NCI-H1436 treated with DMSO at 0.1 percent for 48 hours (cell line): ENCODE data around the gene DNAH5.

Experiments
- DNase-seq: peaks from one replicate; lab custom pipeline; 2025; lab: John Stamatoyannopoulos, UW

Gene DNAH5

GRCh38 chr5:13731121-13731628 lies 213.3 kb downstream of the DNAH5 start:
- DNase-seq: no peak

GRCh38 chr5:13708906-13709305 lies 235.6 kb downstream of the DNAH5 start:
- no peak for DNase-seq

- DNase-seq: no peak
These were observed 236.1 kb downstream of the DNAH5 start for GRCh38 chr5:13708432-13708831.

GRCh38 chr5:13704396-13704795 lies 240.1 kb downstream of the DNAH5 start:
- DNase-seq: no peak

GRCh38 chr5:13700626-13701025 lies 243.9 kb downstream of the DNAH5 start:
- DNase-seq: no peak

GRCh38 chr5:13698885-13699284 lies 245.6 kb downstream of the DNAH5 start:
- no peak for DNase-seq

- DNase-seq: no peak
These were observed 249.3 kb downstream of the DNAH5 start for GRCh38 chr5:13695076-13695712.

- no peak for DNase-seq
These were observed 252.3 kb downstream of the DNAH5 start for GRCh38 chr5:13692172-13692571.

GRCh38 chr5:13676531-13676930 lies 268.0 kb downstream of the DNAH5 start:
- DNase-seq: no peak

- no peak for DNase-seq
These were observed 270.1 kb downstream of the DNAH5 start for GRCh38 chr5:13674391-13674790.

- DNase-seq: no peak
These were observed 271.0 kb downstream of the DNAH5 start for GRCh38 chr5:13673511-13673910.

GRCh38 chr5:13664377-13664776 lies 280.1 kb downstream of the DNAH5 start:
- no peak for DNase-seq

GRCh38 chr5:13662626-13663025 lies 281.9 kb downstream of the DNAH5 start:
- no peak for DNase-seq

- no peak for DNase-seq
These were observed 283.2 kb downstream of the DNAH5 start for GRCh38 chr5:13661272-13661671.

- DNase-seq: no peak
These were observed 284.4 kb downstream of the DNAH5 start for GRCh38 chr5:13660072-13660471.

- DNase-seq: no peak
These were observed 285.1 kb downstream of the DNAH5 start for GRCh38 chr5:13659391-13659790.

- no peak for DNase-seq
These were observed 285.7 kb downstream of the DNAH5 start for GRCh38 chr5:13658761-13659160.

- DNase-seq: no peak
These were observed 286.3 kb downstream of the DNAH5 start for GRCh38 chr5:13658152-13658551.

GRCh38 chr5:13653709-13654108 lies 290.8 kb downstream of the DNAH5 start:
- no peak for DNase-seq

- DNase-seq: no peak
These were observed 294.8 kb downstream of the DNAH5 start for GRCh38 chr5:13649656-13650055.

- DNase-seq: no peak
These were observed 295.7 kb downstream of the DNAH5 start for GRCh38 chr5:13648822-13649221.

GRCh38 chr5:13643734-13644133 lies 300.8 kb downstream of the DNAH5 start:
- DNase-seq: no peak

GRCh38 chr5:13643196-13643595 lies 301.3 kb downstream of the DNAH5 start:
- DNase-seq: no peak
